HL-60 (cell line): ENCODE data around the gene DPEP1.

Experiments
- CTCF ChIP-seq: IDR thresholded peaks from one replicate; pipeline ENCODE4 v1.5.1; 2011; ENCODE audit warnings: low read length, control low read depth, inconsistent platforms; ENCODE audit not compliant: insufficient read depth
- POLR2AphosphoS5 ChIP-seq: IDR thresholded peaks from 2 replicates; pipeline ENCODE4 v1.6.1; 2012; ENCODE audit warnings: low read depth
- SPI1 ChIP-seq: IDR thresholded peaks from 2 replicates; pipeline ENCODE4 v1.6.1; 2012; ENCODE audit warnings: low read depth, mild to moderate bottlenecking, borderline replicate concordance
- TF ChIP-seq, protein P1 (sequence below): IDR thresholded peaks from 2 replicates; pipeline ENCODE4 v1.6.1; 2012; ENCODE audit warnings: low read depth; ENCODE audit not compliant: insufficient replicate concordance

GRCh38 chr16:89600427-89600826, 13.0 kb upstream of the DPEP1 start:
- TF ChIP-seq, protein P1, sequence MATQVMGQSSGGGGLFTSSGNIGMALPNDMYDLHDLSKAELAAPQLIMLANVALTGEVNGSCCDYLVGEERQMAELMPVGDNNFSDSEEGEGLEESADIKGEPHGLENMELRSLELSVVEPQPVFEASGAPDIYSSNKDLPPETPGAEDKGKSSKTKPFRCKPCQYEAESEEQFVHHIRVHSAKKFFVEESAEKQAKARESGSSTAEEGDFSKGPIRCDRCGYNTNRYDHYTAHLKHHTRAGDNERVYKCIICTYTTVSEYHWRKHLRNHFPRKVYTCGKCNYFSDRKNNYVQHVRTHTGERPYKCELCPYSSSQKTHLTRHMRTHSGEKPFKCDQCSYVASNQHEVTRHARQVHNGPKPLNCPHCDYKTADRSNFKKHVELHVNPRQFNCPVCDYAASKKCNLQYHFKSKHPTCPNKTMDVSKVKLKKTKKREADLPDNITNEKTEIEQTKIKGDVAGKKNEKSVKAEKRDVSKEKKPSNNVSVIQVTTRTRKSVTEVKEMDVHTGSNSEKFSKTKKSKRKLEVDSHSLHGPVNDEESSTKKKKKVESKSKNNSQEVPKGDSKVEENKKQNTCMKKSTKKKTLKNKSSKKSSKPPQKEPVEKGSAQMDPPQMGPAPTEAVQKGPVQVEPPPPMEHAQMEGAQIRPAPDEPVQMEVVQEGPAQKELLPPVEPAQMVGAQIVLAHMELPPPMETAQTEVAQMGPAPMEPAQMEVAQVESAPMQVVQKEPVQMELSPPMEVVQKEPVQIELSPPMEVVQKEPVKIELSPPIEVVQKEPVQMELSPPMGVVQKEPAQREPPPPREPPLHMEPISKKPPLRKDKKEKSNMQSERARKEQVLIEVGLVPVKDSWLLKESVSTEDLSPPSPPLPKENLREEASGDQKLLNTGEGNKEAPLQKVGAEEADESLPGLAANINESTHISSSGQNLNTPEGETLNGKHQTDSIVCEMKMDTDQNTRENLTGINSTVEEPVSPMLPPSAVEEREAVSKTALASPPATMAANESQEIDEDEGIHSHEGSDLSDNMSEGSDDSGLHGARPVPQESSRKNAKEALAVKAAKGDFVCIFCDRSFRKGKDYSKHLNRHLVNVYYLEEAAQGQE = no peak
- TF ChIP-seq CTCF = no peak
- TF ChIP-seq POLR2AphosphoS5 = no peak
- TF ChIP-seq SPI1 = no peak
